Head of caudate nucleus (tissue), 42 donors: ENCODE measurements around the gene SRMS.

ENCODE experiments used
- DNase-seq, 42 donors: peaks; one replicate each; pipeline versions ENCODE4 v3.0.0 to v3.0.0-alpha.2; 2020 to 2021; ENCODE audit warnings: mixed read lengths in 7 of 42
- intact Hi-C: fragments of 100-400 bp; cut with DNase I; formaldehyde crosslinking; loops from one replicate; pipeline ENCODE4 v1.15.0; 2022

SRMS gene

GRCh38 chr20:63533388-63533787 is 14.2 kb downstream of the SRMS start:
- DNase-seq, result no peak

GRCh38 chr20:63532449-63532971 is 15.0 kb downstream of the SRMS start:
- intact Hi-C loops, result loop anchor here (10.0 kb wide), 1 partner anchor 92 kb away; the partner anchor contains the start of gene GMEB2
- DNase-seq, result no peak

More at GRCh38 chr20:63533388-63533787, 14.2 kb downstream of the SRMS start:
- intact Hi-C loops, result loop anchor here (10.0 kb wide), 1 partner anchor 91 kb away; the partner anchor contains the start of gene GMEB2

- no peak for DNase-seq
- intact Hi-C loops, result loop anchor here (10.0 kb wide), 1 partner anchor 93 kb away; the partner anchor contains the start of gene GMEB2
Measured at GRCh38 chr20:63531686-63532448, 15.7 kb downstream of the SRMS start.

DNA sequence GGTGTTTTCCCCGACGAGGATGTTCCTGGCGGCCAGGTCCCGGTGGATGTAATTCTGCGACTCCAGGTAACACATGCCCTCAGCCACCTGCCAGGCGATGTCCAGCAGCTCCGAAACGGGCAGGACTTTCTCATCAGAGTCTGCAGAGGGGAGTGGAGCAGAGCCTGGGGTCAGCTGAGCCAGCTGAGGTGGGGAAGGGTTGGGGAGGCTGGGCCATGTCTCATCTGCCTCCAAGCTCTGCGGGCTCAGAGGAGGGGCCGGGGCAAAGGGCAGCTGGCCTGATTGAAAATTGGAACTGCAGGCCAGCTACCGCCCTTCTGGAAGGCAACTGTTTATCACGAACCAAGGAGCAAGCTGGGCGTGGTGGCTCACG is 16.8 kb downstream of the SRMS start:
- no peak for DNase-seq
- intact Hi-C loops, result loop anchor here (10.0 kb wide), 1 partner anchor 94 kb away; the partner anchor contains the start of gene GMEB2

- DNase-seq, result no peak
- intact Hi-C loops, result loop anchor here (10.0 kb wide), 1 partner anchor 95 kb away; the partner anchor contains the start of gene GMEB2
Measured at GRCh38 chr20:63529861-63530787, 17.4 kb downstream of the SRMS start.

DNA sequence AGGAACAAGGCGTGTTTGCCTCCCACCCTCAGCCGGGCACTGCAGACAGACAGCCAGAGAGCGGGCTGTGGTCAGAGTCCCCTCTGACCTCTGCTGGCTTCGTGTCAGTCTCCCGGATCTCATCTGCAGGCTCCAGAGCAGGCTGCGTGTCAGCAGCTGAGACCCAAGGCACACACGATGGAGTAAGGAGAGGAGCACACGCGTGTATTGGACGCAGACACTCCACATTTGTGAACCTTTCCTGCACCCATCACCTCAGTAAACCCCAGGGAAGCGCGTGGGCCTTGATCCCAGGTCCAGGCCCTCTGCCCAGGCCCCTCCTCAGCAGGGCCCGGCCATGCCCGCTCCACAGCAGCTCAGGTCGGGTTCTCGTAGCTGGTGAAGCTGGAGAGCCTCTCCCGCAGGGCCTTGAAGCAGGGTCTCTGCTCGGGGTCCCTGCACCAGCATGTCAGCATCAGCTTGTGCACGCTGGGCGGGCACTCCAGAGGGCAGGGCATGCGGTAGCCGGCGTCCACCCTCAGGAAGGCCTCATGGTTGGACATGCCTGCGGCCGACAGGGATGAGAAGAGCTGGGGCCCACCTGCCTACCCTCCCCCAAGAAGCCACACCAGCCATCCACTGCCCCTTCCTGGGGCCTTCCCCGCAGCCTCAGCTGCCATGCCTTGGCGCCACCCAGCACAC is 18.2 kb downstream of the SRMS start:
- intact Hi-C loops, result no loop called here
- no peak for DNase-seq

DNA sequence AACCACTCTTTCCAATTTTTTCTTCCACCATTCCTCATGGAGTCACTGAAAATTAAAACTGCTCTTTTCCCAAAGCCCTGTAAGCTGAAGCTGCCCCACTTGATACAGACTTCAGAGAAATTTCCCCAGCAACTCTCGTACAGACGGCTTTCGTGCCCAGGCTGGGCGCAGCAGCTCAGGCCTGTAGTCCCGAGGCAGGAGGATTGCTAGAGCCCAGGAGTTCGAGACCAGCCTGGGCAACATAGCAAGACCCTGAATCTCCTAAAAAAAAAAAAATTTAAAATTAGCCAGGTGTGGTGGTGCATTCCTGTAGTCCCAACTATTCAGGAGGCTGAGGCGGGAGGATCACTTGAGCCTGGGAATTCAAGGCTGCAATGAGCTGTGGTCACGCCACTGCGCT is 20.4 kb downstream of the SRMS start:
- DNase-seq, result no peak
- intact Hi-C loops, result no loop called here

- intact Hi-C loops, result no loop called here
- DNase-seq, result no peak
Measured at GRCh38 chr20:63525971-63526370, 21.6 kb downstream of the SRMS start.

DNA sequence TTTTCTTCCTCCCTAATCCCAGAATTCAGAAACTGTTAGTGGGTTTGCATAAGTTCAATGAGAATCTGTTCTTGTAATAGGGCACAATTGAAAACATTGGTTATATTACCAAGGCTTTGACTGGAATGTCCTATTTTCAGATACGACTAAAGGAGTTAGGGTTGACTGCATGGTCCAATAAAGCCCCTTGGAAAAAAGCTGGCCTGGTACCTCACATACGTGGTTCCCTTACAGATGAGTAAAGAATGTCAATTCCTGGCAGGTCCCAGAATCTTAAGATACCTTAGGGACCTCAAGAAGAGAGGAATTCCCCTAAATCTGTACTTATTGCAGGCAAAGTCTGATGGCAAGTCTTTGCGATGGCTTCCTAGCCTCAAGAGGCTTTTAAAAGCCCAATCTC is 22.4 kb downstream of the SRMS start:
- no peak for DNase-seq
- intact Hi-C loops, result no loop called here

- intact Hi-C loops, result no loop called here
- no peak for DNase-seq
Measured at GRCh38 chr20:63522981-63523611, 24.5 kb downstream of the SRMS start.

DNA sequence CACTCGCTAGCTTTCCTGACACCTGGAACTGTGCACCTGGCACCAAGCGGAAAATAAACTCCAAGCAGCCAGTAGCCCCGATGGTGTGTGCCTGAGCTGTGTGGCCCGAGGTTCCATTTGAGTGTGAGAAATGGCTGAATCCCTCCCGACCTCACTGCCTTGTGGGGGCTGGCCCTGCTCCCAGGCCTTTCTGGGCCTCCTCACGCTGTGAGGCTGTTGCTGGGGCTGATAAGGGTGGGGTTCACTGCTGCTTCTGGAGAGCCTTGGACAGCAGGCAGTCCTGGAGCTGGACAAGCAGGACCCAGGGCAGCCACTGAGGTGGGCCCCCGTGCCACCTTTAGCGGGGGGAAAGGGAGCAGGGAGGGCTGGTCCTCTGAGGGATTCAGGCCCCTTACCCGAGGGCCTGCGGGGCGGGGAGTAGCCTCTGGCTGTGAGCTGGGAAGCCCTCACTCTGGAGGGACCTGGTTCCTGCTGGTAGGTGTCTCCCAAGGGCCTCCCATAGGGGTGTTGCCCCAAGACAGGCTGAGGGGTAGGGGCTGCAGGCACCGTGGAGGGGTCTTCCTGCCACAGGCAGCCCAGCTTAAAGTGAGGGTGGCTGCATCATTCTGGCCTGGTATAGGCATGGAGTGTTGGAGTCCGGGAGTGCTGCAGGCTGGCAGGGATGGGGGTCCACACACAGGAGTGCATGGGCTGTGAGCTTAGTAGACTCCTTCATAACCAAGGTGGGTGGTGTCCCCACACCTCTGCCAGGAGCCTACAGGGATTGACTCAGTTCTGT is 25.3 kb downstream of the SRMS start:
- DNase-seq, result no peak
- intact Hi-C loops, result no loop called here

- intact Hi-C loops, result no loop called here
- DNase-seq, result no peak
Measured at GRCh38 chr20:63521602-63522001, 25.9 kb downstream of the SRMS start.

DNA sequence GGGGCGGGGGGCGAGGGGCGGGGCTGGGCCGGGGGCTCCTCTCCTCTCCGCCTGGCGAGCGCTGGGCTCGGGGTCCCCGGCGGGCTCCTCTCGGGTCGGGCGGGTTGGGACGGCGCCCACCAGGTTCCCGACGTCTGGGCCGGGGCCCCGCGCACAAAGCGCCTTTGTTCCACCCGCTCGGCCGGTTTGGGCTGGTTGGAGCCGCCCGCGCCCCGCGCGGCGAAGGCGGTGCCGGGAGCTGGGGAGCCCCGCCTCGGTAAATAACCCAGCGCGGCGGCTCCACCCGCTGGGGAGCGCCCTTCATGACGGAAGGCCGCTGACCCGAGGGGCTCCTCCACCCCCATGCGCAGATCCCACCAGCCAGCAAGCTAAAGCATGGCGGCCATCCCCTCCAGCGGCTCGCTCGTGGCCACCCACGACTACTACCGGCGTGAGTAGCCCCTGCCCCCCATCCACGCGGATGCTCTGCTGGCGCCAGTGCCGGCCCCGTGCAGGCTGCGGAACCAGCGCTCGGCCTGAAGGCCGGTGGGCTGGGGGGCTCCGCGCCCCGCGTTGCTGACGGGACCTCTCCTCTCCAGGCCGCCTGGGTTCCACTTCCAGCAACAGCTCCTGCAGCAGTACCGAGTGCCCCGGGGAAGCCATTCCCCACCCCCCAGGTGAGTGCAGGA is 26.5 kb downstream of the SRMS start:
- intact Hi-C loops, result no loop called here
- peak in 41 of 42 donors; percentile 23 to 93 (median 83) for DNase-seq

GRCh38 chr20:63520504-63520933 is 27.0 kb downstream of the SRMS start, which contains the start of gene PPDPF:
TSS of gene PPDPF (plus strand) at chr20:63520765. CDS start at chr20:63521309, 544 bp downstream.
- peak; percentile 55 to 94 (median 86) for DNase-seq
- intact Hi-C loops, result no loop called here

DNA sequence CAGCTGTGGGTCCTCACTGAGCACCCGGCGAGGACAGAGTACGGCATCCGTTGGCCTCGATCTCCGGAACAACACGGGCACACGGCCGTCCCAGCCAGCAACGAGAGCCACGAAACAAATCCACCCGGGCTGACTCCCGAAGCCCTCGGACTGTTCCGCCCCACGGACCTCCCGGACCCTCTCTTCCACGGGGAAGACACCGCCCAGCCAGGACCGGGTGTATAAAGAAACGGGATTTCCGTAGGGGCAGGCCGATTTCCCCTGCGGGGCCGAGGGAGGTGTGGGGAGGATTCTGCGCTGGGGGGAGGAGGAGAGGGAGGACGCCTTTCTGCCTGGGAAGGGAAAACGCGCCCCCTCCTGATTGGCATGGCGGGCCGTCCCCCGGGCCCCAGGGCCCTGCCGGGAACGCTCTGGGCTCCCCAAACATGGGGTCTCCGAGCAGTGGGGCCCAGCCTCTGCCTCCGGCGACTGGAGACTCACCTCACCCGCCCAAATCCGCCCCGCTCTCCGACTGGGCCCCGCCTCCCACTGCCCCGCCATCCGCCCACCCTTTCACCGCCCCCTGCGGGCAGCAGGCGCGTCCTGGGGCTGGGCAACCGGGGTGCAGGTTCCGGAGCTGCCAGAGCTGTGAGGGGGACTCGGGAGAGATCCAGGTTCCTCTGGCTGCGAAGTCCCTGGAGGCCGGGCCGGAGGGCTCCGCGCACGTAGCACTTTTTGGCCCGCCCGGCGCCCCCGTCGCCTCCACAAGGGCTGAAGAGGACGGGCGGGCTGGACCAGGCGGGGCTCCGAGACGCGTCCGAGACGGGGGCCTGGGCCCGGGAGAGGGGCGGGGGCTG is 27.7 kb downstream of the SRMS start:
- peak in 27 of 42 donors; percentile 28 to 62 (median 45) for DNase-seq
- intact Hi-C loops, result no loop called here
